PFSK-1 (cell line): ENCODE results near the gene GPRC6A.

Source experiments
- FOXP2 ChIP-seq: optimal IDR thresholded peaks from 2 replicates; pipeline ENCODE3; 2011; ENCODE audit warnings: borderline replicate concordance, control low read depth, inconsistent platforms; ENCODE audit not compliant: insufficient read depth; ENCODE audit errors: extremely low read length, extremely low read depth
- POLR2AphosphoS5 ChIP-seq: IDR thresholded peaks from 2 replicates; pipeline ENCODE4 v1.6.1; 2012; ENCODE audit warnings: low read depth, mild to moderate bottlenecking, control low read depth, low read length, moderate library complexity
- REST ChIP-seq, 2 experiments: IDR thresholded peaks; 2 replicates each; pipeline versions ENCODE4 v1.6.1 to v1.8.0; 2011 to 2012; ENCODE audit warnings: low read depth in 2 of 2, low read length in 2 of 2, control low read depth in 1 of 2, inconsistent platforms in 1 of 2, mild to moderate bottlenecking in 1 of 2, moderate library complexity in 1 of 2; ENCODE audit not compliant: insufficient read depth in 1 of 2
- SIN3A ChIP-seq: IDR thresholded peaks from 2 replicates; pipeline ENCODE4 v1.6.1; 2012; ENCODE audit warnings: mild to moderate bottlenecking, low read length, moderate library complexity, borderline replicate concordance; ENCODE audit not compliant: insufficient read depth
- TAF1 ChIP-seq: IDR thresholded peaks from 2 replicates; pipeline ENCODE4 v1.6.1; 2012; ENCODE audit warnings: low read length, control low read depth, borderline replicate concordance; ENCODE audit not compliant: insufficient read depth

- TF ChIP-seq POLR2AphosphoS5 = no peak
- TF ChIP-seq REST (IDR thresholded peaks at IDR 0.05; ENCODE audit: insufficient read depth in 1 of 2, low read depth in 2 of 2, low read length in 2 of 2) = no peak
- TF ChIP-seq SIN3A = no peak
- no peak for TF ChIP-seq TAF1
- no peak for TF ChIP-seq FOXP2
Observed at GRCh38 chr6:116872771-116873170, 43.9 kb upstream of the GPRC6A start.
